AG04449 (cell line): Measurements from ENCODE around the gene METTL17.
"Not testable (repeated sequence)": the region's sequence is repeated elsewhere in the genome, so short reads cannot be mapped to it uniquely, and the experiment has no call there.

Source experiments
- CTCF ChIA-PET: fragments of 350-600 bp; formaldehyde crosslinking; extraction: SDS; loops from one replicate; lab custom pipeline; 2021; ENCODE audit warnings: antibody characterized with exemption; lab: Yijun Ruan, JAX
- POLR2A ChIA-PET: fragments of 400-600, 350-600 bp; formaldehyde crosslinking; extraction: SDS; loops from one replicate; lab custom pipeline; 2020; ENCODE audit warnings: antibody characterized with exemption, inconsistent platforms; lab: Yijun Ruan, JAX
- DNase-seq: peaks from one replicate; pipeline ENCODE4 v3.0.0-alpha.2; 2010; ENCODE audit warnings: low read depth, low spot score
- H3K4me3 ChIP-seq: 2 replicates; pipeline ENCODE4 v1.5.1; 2011; ENCODE audit warnings: low read depth, mild to moderate bottlenecking, control low read depth, low read length
- TF ChIP-seq, protein P1 (sequence below): IDR thresholded peaks from one replicate; pipeline ENCODE4 v1.5.1; 2011; ENCODE audit warnings: mild to moderate bottlenecking, moderate library complexity, low read length, control low read depth, inconsistent platforms; ENCODE audit not compliant: insufficient read depth; ENCODE audit errors: missing control alignments

Gene METTL17

DNA sequence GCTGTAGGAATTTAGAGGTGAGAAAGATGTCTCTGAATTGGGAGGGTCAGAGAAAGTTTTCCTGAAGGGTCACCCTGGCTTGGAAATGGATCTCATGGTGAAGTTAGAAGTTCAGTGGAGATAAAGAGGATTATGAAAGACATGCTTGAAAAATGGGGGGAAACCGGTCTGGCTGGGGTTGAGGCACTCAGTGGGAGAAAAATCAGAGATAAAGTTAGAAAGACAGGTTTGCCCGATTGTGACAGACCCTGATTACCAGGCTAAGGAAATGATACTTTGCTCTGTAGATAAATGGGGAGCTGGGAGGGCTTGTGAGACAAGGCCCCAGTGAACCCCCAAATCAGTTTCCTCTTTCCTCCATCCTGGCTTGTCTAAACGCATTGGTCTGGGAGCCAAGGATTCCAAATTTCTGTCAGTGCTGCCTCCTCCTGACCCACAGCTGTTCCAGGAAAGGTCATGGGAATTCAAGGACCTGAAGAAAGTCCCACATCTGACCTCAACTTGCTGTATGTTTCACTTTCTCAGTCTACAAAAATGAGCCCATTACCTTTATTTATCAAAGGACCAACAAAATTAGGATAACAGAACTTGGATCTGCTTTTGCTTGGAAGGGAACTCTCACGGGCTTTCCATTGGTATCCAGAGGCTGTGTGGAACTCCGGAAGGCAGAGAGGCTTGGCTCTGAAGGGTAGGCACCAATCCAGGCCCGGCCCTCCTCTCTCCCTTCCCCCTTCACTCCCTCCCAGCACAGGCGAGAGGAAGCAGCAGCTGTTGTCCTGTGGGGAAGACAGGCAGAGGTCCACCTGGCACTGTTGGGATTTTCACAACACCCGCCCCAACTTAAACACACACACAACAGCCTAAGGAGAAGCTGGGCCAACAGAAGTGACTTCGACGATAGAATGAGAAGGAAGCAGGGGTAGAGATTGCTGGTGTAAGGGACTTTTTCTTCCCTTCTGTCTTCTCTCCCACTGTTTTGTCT is 49.0 kb downstream of the METTL17 start:
- TF ChIP-seq, protein P1, sequence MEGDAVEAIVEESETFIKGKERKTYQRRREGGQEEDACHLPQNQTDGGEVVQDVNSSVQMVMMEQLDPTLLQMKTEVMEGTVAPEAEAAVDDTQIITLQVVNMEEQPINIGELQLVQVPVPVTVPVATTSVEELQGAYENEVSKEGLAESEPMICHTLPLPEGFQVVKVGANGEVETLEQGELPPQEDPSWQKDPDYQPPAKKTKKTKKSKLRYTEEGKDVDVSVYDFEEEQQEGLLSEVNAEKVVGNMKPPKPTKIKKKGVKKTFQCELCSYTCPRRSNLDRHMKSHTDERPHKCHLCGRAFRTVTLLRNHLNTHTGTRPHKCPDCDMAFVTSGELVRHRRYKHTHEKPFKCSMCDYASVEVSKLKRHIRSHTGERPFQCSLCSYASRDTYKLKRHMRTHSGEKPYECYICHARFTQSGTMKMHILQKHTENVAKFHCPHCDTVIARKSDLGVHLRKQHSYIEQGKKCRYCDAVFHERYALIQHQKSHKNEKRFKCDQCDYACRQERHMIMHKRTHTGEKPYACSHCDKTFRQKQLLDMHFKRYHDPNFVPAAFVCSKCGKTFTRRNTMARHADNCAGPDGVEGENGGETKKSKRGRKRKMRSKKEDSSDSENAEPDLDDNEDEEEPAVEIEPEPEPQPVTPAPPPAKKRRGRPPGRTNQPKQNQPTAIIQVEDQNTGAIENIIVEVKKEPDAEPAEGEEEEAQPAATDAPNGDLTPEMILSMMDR, result no peak
- DNase-seq, result no peak
- CTCF ChIA-PET, result interaction anchor here (1.3 to 7.0 kb wide), 15 partner anchors 8 to 343 kb away, joined by 3 to 287 read pairs (median 11); partner anchors contain the start of genes NDRG2 and TPPP2
- POLR2A ChIA-PET, result no interaction called here
- H3K4me3 ChIP-seq, result no peak overlapping the region

DNA sequence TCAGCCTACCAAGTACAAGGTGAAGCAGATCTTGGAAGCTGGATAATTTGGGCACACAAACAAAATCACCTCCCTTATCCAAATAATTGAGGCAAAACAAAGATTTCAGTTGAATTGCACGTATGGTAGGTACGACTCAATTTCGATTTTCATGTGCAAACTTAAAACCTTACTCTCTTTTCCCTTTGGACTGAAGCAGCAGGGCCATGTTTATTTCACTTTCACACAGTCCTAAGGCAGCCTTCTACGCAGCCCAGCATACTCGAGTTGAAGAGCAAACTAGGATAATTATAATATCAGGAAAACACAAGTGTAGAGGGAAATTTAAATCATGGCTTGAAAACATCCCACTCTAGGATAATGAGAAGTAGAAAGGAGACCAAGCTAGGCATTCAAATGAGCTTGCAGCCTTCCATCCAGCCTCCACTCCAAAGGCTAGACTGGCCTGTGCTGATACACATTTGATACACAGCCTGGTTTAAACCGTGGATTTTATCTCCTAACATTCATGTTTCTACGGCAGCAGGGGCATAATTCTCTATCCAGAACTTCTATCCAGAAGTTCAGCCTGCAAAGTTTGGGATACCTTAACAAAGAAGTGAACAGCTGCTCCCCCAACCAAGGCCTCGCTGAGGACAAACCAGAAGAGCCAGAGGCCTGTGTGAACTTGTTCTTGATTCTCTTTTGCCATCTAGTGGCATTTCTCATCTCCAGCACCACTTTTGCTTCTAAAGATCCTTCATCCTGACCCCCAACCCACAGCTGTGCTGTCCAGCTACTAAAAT is 50.0 kb downstream of the METTL17 start:
- ChIA-PET CTCF (interaction anchor here (0.5 to 7.0 kb wide), 33 partner anchors 8 to 417 kb away, joined by 3 to 287 read pairs (median 6); partner anchors contain the start of genes METTL17, NDRG2, RNASE8 and SLC39A2), POLR2A (interaction anchor here (0.9 to 1.4 kb wide), 2 partner anchors 25 to 68 kb away, joined by 3 read pairs; no protein-coding TSS in a partner anchor)
- no peak overlapping the region for H3K4me3 ChIP-seq
- TF ChIP-seq, protein P1, result peak; percentile 56
- peak; percentile 29 for DNase-seq

DNA sequence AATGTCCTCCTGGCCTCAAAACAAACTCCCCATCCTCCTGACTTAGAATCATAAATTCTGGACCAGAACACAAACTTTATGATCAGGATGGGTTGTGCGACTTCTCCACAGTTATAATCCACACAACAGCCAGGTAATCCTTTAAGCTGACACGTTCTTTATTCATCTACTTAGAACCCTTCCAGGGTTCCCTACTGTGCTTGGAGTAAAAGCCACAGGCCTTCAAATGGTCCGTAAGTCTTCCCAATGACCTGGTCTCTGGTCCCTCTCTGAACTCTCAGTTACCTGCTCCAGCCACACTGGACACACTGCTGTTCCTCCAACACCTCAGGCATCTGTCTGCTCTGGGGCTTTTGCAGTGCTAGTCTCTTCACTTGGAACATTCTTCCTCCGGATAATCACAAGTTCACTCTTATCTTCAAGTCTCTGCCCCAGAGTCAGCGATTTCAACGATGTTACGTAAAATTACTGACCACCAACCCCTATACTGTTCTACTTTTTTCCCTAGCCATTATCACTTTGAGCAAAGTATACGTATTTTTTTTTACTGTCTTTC is 50.7 kb downstream of the METTL17 start:
- POLR2A ChIA-PET, result interaction anchor here (0.6 to 1.4 kb wide), 3 partner anchors 26 to 68 kb away, joined by 3 read pairs; no protein-coding TSS in a partner anchor
- DNase-seq, result no peak
- no peak overlapping the region for H3K4me3 ChIP-seq
- TF ChIP-seq, protein P1, result no peak
- CTCF ChIA-PET, result interaction anchor here (0.6 to 7.0 kb wide), 32 partner anchors 10 to 416 kb away, joined by 3 to 287 read pairs (median 6); partner anchors contain the start of genes METTL17, NDRG2, RNASE8 and SLC39A2

DNA sequence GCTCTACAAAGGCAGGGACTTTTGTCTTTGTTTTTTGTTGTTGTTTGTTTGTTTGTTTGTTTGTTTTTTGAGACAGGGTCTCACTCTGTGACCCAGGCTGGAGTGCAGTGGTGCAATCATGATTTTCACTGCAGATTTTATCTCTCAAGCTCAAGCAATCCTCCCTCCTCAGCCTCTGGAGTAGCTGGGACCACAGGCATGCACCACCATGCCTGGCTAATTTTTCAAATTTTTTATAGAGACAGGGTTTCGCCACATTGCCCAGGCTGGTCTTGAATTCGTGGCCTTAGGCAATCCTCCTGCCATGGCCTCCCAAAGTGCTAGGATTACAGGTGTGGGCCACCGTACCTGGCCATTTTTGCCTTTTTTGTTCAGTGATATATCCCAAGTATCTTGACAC is 51.2 kb downstream of the METTL17 start:
- DNase-seq, H3K4me3 ChIP-seq: not testable (repeated sequence)
- POLR2A ChIA-PET, result interaction anchor here (0.6 kb wide), 1 partner anchor 46 kb away, joined by 3 read pairs; no protein-coding TSS in a partner anchor
- CTCF ChIA-PET, result interaction anchor here (0.7 to 7.0 kb wide), 23 partner anchors 9 to 348 kb away, joined by 3 to 287 read pairs (median 9); partner anchors contain the start of genes METTL17, NDRG2, RNASE8 and TPPP2

DNA sequence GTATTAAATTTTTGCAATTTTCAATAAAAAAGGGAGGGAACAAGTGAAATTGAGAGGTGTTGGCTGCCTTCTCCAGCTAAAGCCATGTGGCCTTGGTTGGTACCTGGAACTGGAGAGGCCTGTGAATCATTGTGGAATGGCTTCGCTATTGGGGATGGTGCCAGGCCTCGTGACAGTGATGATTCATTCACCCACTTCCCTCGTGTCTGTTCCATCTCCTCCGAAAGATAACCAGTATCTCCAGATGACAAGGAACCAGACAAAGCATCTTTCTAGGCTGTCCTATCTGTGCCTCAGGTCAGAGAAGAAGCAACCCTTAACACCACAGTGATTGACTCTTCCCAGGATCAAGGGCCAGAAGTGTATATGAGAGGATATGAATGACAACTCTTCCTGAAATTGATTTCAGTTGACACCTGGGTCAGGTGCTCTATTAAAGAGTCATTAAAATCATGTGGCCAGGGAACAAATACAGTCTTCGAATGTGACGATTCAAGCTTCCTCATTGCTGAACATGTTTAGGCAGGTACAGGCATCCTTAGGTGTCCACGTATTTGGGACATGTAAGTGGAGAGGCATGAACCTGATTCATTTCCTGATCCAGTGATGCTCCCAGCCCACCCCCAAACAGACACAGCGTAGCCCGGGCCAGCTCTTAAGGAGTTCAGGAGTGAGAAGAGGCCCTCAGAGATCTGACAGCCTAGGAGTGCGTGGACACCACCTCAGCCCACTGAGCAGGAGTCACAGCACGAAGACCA is 52.1 kb downstream of the METTL17 start, which contains the start of gene RNASE7:
Gene RNASE7, plus strand, starts transcription at position 687 of the 758 bp plus-strand sequence. CDS start 631 bp downstream, outside the sequence.
- ChIA-PET CTCF (interaction anchor here (0.6 to 7.0 kb wide), 13 partner anchors 11 to 346 kb away, joined by 3 to 287 read pairs (median 23); partner anchors contain the start of genes RNASE8 and TPPP2), POLR2A (no interaction called here)
- no peak within 1 kb of the TSS for H3K4me3 ChIP-seq
- no peak for DNase-seq
- TF ChIP-seq, protein P1, result no peak
